GM18526 (cell line): Measurements from ENCODE around the gene PKP1.

ENCODE experiments used
- POLR2A ChIP-seq: IDR thresholded peaks from 3 replicates; pipeline ENCODE4 v1.6.1; 2011; ENCODE audit not compliant: insufficient read length; ENCODE audit errors: extremely low read depth

Gene PKP1

DNA sequence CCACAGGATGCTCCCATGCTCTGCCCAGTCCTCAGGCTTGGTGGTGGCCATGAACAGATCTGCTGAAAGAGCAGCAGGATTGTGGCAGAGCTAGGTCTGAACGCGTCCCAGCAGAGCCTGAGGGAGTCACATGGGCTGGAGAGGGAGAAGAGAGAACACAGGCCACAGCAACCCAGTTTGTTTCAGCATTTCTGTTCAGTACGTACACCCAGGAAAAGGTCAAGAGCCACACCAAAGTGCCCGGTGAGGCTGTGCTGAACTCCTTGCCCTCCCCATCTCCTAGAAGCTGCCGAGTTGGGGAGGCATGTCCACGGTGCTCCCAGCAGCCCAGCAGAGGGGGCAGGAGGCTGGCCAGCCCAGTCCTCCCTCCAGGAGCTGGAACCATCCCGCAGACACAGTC lies 5.5 kb downstream of the PKP1 start:
- no peak for TF ChIP-seq POLR2A

DNA sequence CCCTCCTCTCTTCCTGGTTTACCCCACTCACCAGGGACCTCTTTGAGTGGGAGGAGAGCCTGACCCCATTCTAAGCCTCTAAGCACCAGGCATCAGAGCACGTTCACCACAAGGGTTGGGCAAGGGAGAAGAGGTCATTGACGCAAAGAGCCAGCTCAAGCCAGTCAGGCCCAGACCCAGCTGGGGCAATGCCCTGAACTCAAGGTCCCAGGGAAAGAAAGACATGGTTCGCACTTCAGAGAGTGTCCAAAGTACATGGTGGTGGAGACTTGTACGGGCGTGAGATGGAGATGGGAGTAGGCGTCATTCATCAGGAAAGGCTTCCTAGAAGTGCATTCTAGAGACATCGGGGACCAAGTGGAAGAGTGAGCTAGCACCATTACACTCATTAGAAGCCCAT lies 7.2 kb downstream of the PKP1 start:
- TF ChIP-seq POLR2A = no peak

DNA sequence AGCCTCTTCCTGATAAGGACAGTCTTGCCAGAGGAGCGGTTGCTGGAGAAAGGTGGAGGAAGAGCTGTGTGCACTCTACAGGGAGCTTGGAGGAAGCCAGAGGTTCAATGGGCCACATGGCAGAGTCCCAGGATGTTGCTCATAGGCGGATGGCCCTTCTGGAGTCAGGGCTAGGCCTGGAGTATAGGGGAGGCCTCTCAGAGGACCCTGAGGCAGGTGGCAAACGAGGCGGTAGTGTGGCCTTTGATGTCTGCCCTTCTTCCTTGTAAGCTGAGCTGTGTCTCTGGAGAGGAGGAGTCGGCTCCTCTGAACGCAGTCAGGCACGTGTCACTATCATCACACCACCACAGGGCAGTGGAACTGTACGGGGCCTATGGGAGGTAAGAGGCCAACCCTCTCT lies 8.6 kb downstream of the PKP1 start:
- no peak for TF ChIP-seq POLR2A

GRCh38 chr1:201294876-201295275 lies 11.6 kb downstream of the PKP1 start:
- TF ChIP-seq POLR2A = no peak

DNA sequence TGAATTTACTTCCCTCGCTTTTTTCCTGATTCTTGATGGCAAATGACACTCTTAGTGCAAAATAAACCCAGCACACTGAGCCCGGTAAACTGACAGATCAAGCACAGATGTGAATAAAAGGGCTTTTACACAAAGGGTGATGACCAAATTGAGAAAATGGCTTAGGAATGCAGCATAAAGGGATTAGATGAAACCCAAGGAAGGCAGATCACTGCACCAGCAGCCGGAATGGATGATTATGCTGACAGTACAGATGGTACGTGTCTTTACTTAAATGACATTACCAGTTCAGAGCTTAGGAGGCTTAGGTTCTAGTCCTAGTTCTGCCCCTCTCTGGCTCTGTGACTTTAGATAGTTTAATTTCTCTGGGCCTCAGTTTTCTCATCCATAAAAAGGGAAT lies 12.0 kb downstream of the PKP1 start:
- no peak for TF ChIP-seq POLR2A

GRCh38 chr1:201295861-201296260 lies 12.6 kb downstream of the PKP1 start:
- no peak for TF ChIP-seq POLR2A

GRCh38 chr1:201296352-201296751 lies 13.0 kb downstream of the PKP1 start:
- TF ChIP-seq POLR2A = no peak

DNA sequence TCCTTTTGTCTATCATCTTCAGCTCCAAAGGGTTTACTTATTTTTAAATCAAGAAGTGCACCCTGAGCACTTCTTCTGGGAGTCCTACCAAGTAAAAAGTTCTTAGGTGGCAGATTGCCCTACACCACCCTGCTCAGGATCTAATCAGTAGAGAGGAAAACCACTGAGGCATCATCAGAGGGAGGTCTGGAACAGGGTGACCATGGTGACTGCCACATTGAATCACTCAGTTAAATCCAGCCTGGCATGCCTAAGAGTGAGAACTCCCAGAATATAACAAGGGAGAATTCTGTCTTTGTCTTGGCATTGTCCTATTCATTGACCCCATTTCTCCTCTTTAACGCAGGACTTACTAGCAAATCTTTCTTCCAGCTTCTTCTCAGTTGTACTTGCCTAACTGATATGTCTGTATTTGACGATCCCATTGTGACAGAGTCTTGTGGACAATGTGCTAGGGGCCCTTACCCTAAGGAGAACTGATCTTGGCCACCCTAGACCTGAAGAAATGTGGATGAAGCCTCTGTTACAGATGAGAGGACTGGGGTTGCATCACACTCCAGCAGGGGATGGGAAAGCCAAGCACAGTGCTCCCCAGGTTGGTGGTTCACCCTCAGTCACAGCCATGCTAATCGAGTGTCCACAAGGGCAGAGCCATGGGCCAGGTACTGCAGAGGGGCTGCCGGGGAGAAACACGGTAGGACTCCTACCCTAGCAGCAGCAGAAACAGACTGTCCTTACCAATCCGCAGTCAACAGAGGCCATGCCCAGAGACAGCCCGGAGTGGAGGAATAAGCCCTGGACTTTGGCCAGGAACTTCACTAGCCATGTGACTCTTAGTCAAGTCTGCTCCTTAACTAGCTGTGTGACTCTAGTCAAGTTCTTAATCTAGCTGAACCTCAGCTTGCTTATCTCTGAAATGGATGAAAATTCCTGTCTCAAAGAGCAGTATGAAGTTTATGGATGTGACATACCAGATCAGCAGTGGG lies 15.4 kb downstream of the PKP1 start:
- TF ChIP-seq POLR2A = no peak

DNA sequence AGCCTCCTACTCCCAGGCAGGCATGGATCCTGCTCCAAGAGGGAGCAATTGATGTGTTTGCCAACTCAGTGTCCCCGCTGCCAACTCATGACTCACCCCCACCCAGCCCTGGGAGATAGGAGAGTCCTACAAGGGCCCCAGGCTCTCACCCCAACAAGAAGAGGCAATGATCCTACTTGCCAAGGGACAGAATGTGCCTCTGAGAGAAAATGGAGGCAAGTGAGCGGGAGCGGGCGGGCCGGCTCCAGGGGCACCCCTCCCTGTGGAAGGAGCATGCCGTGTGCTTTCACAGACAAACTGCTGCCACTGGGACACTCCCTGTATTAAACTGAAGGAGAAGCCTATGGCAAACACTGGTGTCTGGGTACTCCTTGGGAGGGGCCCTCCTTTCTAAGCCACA lies 16.7 kb downstream of the PKP1 start:
- no peak for TF ChIP-seq POLR2A

DNA sequence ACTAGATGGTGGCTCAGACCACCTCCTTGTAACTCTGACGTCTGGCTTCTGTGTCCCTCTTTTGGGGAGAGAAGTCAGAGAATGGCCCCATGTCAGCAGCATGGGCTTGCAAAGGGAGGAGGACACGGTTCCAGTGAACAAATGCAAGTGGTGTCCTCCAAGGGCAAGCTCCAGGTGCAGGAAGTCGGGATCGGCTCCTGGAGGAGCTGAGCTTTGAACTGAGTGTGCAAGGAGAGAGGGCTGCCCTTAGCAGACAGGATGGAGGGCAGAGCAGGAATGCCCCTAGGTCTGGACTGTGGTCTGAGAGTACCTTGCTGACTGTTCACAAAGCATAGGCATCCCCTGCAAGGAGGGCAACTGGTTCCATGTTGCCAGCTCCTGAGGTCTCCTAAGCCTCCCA lies 17.3 kb downstream of the PKP1 start:
- TF ChIP-seq POLR2A = no peak

DNA sequence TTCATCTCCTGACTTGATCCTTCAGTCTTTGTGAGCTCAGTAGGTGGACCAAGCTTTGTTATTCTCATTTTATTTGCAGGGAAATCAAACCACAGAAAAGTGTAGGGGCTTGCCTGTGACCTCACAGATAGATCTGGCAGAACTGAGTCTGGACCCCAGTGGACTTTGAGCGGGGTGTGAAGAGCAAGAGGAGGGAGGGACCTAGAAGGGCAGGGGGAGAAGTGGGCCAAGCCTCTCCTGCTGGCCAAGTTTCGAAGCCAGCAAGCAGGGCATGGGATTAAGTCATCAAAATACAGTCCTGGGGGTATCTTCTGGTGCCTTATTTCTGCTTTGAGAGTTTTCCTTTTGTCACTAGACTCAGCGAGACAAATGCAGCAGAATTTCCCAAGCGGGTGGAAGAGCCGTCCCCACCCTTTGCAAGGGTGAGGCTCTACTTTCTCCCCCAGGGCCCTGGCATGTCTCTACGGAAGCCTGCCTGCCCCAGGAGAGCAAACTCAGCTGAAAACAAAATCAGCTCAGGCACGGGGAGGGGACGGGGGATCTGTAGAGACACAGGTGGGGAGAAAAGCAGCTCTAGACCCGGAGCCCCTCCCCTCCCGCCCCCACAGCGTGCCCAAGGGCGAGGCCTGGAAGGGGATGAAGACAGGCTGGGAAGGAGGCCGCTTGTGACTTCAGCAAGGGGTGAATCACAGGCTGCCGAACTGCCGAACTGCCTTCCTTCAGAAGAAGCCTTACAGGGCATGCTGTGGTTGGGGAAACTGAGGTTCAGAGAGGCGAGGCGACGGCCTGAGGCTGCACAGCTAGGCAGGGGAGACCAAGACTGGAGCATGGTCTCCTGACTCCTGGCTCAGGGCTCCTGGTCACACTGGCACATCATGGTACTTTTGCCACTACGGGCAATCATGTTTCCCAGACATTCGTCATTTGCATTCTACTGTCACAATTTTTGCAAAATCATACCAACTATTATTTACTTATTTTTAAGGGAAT lies 19.2 kb downstream of the PKP1 start:
- TF ChIP-seq POLR2A = no peak

DNA sequence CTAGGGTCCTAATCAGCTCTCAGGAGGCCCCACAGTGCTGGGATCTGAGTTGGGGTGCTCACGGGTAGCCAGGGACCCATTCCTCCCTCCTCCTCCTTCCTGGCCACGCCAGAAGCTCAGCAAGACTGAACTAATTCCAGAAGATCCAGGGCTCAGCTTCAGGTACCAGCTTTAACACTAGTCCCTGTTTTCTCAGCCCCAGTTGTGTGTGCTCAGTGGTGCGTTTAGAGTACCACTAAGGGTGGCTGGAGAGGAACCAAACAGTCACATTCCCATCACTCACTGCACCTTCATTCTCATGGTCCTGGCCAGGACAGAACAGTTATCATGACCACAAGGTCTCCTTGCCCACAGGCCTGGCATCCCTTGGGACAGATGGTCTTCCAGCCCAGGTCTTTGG lies 20.8 kb downstream of the PKP1 start:
- TF ChIP-seq POLR2A = no peak

GRCh38 chr1:201305815-201306214 lies 22.5 kb downstream of the PKP1 start:
- TF ChIP-seq POLR2A = no peak

- TF ChIP-seq POLR2A = no peak
These were observed 23.9 kb downstream of the PKP1 start for GRCh38 chr1:201307231-201307630.

DNA sequence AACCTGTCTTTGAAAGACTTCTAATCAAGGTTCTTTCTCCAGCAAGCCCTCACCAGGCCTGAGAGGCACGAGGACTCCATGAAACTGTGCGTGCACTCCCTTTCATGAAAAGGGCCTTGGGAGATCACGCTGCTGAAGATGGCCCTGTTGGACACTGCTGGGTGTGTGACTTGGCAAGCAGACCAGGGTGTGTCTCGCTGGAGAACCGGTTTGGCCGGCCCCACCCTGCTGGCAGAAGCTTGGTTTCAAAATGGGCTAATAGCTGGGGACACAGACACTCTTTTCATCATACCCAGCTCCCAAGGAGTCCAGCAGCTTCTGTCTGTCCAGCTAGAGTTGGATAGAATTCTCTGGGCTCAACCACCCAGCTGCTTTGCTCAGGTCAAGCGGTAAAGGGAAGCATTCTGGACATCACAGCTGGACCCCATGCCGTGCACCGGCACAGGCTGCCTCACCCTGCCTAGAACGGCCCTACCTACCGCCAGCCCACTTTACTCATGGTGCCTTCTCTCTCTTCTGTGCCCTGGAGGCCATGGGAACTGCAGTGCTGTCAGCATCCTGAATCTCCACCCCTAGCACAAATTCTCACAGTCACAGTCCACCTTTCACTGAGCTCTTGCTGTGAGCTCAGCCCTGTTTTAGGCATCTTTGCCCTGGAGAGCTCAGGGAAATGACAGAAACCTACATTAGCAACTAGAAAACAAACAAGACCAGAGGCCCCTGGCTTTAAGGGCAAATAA lies 24.6 kb downstream of the PKP1 start:
- TF ChIP-seq POLR2A = no peak

- TF ChIP-seq POLR2A = no peak
These were observed 26.1 kb downstream of the PKP1 start for GRCh38 chr1:201309416-201309815.
